RWPE2 (cell line): ENCODE data around the gene PFKFB1.

Experiments
- ATAC-seq: fragments of 200-7000 bp; cut with Tn5 transposase; 3 replicates; pipeline ENCODE4 v1.9.1; 2021; ENCODE audit warnings: low read depth
- DNase-seq: peaks from one replicate; pipeline ENCODE4 v3.0.0-alpha.2; 2020; ENCODE audit warnings: low spot score
- H3K27ac ChIP-seq: fragments of 450-650 bp; 2 replicates; pipeline ENCODE4 v1.5.1; 2017; ENCODE audit warnings: mild to moderate bottlenecking; ENCODE audit not compliant: poor library complexity, severe bottlenecking
- H3K27me3 ChIP-seq: fragments of 250-450 bp; sonication (Bioruptor Pico); 2 replicates; pipeline ENCODE4 v1.5.1; 2021; ENCODE audit warnings: mild to moderate bottlenecking, moderate library complexity; ENCODE audit not compliant: insufficient read depth, poor library complexity, severe bottlenecking
- H3K36me3 ChIP-seq: fragments of 250-450 bp; sonication (Bioruptor Pico); 2 replicates; pipeline ENCODE4 v1.5.1; 2020; ENCODE audit warnings: low read depth, mild to moderate bottlenecking, moderate library complexity
- H3K4me1 ChIP-seq: fragments of 250-450 bp; sonication (Bioruptor Pico); 2 replicates; pipeline ENCODE4 v1.5.1; 2021; ENCODE audit warnings: mild to moderate bottlenecking, moderate library complexity; ENCODE audit not compliant: insufficient read depth, poor library complexity, severe bottlenecking
- H3K4me3 ChIP-seq: fragments of 250-450 bp; sonication (Bioruptor Pico); 2 replicates; pipeline ENCODE4 v1.5.1; 2021; ENCODE audit warnings: mild to moderate bottlenecking, moderate library complexity; ENCODE audit not compliant: severe bottlenecking
- H3K9me3 ChIP-seq: fragments of 250-450 bp; sonication (Bioruptor Pico); 2 replicates; pipeline ENCODE4 v1.5.1; 2021; ENCODE audit warnings: mild to moderate bottlenecking, moderate library complexity; ENCODE audit not compliant: severe bottlenecking
- TF ChIP-seq, protein P1 (sequence below): fragments of 450-650 bp; IDR thresholded peaks from one replicate; pipeline ENCODE4 v1.5.1; 2017; ENCODE audit warnings: mild to moderate bottlenecking, moderate library complexity; ENCODE audit not compliant: poor library complexity, severe bottlenecking

The PFKFB1 gene

DNA sequence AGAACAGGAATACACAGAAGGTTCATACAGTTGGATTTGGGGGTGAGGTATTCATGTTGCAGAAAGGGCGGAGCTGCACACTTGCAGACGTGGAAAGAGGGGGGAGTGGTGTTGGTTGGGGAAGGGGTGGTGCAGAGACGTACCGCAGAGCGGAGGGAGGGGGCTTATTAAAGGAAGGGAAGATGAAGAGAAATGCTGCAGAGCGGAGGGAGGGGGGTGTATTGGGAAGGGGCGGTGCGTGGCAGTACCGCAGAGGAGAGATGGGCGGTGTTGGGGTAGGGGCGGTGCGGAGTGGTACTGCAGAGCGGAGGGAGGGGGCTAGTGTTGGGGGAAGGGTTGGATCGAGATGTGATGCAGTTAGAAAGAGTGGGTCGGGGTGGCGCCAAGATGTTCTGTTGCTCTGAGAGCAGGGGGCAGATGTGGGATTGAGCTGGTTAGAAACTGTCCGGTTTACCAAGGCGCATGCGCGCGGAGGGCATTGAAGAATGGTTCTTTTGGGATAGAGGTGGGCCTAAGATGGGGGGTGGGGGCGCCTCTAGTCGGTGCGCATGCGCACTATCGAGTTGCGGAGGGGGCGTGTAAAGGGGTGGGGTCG lies 72.5 kb downstream of the PFKFB1 start:
- Histone ChIP-seq H3K9me3 (no peaks in the 10 kb centered on the region), H3K27ac (no peak overlapping the region), H3K4me1 (no peaks in the 10 kb centered on the region), H3K36me3 (no peaks in the 10 kb centered on the region), H3K27me3 (no peaks in the 10 kb centered on the region), H3K4me3 (peak overlapping the region; percentile 34)
- TF ChIP-seq, protein P1, sequence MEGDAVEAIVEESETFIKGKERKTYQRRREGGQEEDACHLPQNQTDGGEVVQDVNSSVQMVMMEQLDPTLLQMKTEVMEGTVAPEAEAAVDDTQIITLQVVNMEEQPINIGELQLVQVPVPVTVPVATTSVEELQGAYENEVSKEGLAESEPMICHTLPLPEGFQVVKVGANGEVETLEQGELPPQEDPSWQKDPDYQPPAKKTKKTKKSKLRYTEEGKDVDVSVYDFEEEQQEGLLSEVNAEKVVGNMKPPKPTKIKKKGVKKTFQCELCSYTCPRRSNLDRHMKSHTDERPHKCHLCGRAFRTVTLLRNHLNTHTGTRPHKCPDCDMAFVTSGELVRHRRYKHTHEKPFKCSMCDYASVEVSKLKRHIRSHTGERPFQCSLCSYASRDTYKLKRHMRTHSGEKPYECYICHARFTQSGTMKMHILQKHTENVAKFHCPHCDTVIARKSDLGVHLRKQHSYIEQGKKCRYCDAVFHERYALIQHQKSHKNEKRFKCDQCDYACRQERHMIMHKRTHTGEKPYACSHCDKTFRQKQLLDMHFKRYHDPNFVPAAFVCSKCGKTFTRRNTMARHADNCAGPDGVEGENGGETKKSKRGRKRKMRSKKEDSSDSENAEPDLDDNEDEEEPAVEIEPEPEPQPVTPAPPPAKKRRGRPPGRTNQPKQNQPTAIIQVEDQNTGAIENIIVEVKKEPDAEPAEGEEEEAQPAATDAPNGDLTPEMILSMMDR, result no peak
- ATAC-seq (peak; percentile 77), DNase-seq (no peak)

DNA sequence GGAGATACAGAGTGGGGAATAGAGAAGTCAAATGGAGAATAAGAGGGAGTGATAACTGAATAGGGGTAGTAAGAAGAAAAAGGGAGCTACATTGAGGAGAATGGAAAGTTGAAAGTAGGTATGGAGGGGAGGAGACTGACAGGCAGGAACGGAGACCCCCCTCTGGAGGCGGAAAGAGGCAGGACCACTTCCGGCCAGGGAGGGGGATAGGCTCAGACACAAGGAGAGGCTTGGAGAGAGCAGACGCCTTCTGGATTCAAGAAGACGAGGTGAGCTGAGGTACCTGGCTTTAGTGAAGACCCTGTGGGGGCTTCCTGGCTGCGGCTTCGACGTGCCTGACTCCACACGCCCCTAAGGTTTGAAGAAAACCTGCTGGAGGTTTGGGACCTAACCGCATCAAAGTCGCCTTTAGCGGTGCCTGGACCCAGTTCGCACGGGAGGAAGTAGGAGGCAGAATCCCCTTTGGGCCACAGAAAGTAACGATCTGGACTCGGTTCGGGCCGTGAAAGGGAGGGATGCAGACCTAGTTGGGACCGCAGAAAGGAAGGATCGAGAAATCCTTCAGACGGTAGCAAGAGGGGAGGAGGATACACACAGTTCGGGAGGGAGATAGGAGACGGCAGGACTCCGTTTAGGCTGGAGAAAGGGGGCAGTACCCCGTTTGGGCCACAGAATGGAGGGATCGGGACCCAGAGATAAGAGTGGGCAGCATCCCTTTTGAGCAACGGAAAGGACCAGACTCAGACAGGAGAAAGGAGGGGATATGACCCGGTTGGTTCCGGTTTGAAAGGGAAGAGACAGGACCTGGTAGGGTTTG lies 73.2 kb downstream of the PFKFB1 start, which contains the start of gene TRO:
TRO (plus strand) TSS at position 215 of the 817 bp plus-strand sequence. CDS start 1,423 bp downstream, outside the sequence.
- Histone ChIP-seq H3K4me3 (peak within 1 kb of the TSS; percentile 34), H3K9me3 (no peaks in the 10 kb centered on the region), H3K36me3 (no peaks in the 10 kb centered on the region), H3K27me3 (no peaks in the 10 kb centered on the region), H3K27ac (no peak within 1 kb of the TSS), H3K4me1 (no peaks in the 10 kb centered on the region)
- ATAC-seq, result peak; percentile 46
- TF ChIP-seq, protein P1, result no peak
- DNase-seq, result no peak

DNA sequence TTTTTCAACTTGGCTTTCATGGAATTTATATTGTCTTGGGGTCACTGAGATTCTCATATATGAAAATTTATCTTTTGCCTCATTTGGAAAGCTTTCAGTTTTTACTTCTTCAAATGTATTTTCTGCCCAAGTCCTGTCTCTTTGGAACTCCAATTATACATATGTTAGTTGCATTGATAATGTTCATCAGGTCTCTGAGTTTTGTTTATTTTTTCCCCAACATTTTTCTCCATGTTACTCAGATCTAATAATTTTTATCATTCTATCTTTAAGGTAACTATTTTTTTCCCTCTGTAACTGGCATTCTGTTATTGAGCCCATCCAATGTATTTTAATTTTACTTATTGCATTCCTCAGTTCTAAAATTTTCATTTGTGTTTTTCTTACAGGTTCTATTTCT lies 84.0 kb downstream of the PFKFB1 start:
- TF ChIP-seq, protein P1, result no peak
- Histone ChIP-seq H3K27ac (no peak overlapping the region), H3K36me3 (no peaks in the 10 kb centered on the region), H3K9me3 (no peaks in the 10 kb centered on the region), H3K27me3 (no peaks in the 10 kb centered on the region), H3K4me3 (no peak overlapping the region), H3K4me1 (no peaks in the 10 kb centered on the region)
- ATAC-seq, result no peak
- DNase-seq, result no peak

DNA sequence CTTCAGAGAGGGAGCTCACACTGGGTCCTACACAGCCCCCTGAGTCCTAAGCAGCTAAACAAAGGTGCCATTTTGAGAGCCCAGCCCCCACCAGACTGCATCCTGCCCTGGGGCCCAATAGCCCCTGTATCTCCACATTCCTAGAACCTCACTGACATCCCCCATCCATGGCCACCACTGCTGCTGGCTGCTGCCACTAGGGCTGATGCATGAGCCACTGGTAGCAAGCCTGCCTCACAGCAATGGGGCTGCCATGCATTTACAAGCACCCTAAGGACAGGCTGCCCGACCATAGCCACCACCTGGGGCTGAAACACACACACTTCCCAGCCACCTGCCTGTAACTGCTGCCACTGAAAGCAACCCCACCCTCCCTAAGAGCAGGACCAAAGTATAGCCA lies 99.8 kb downstream of the PFKFB1 start:
- Histone ChIP-seq H3K4me3 (no peak overlapping the region), H3K27ac (no peak overlapping the region), H3K9me3 (no peaks in the 10 kb centered on the region), H3K36me3 (no peaks in the 10 kb centered on the region), H3K27me3 (no peaks in the 10 kb centered on the region), H3K4me1 (no peaks in the 10 kb centered on the region)
- ATAC-seq (no peak), DNase-seq (no peak)
- TF ChIP-seq, protein P1, result no peak

DNA sequence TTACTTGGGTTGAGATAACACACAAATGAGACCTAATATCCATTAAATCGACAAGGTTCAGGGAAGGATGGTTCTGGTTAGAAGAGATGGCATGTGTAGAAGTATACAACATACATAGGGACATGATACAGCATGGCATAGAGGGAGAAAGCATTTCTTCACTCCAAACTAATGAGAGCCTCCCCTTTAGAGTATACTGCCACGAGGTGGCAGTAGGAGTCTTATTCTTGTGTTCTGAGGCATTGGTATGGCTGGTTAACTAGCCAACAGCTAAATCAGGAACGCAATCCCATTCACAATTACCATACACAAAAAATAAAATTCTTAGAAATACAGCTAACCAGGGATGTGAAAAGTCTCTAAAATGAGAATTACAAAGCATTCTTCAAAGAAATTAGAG lies 102.4 kb downstream of the PFKFB1 start:
- Histone ChIP-seq H3K9me3 (no peaks in the 10 kb centered on the region), H3K4me3 (no peak overlapping the region), H3K4me1 (no peaks in the 10 kb centered on the region), H3K27me3 (no peaks in the 10 kb centered on the region), H3K27ac (no peak overlapping the region), H3K36me3 (no peaks in the 10 kb centered on the region)
- DNase-seq, result no peak
- TF ChIP-seq, protein P1, result peak; percentile 41
- no peak for ATAC-seq
